PC-9 (cell line): ENCODE data around the gene OTULINL. TPM values are rescaled to one million over a fixed set of nuclear protein-coding genes. Genes with fewer than 3 reads are reported as not detected.

Source experiments
- BruUV-seq: library from RNA; stranded (reverse); fragments of 400-500 nt; replicated peaks from 2 replicates; lab custom pipeline; 2021; lab: Mats Ljungman, UMichigan
- CTCF ChIA-PET: fragments of 300-600 bp; sonication (Branson Sonifier 250); formaldehyde crosslinking; loops from one replicate; lab custom pipeline; 2022; ENCODE audit warnings: antibody characterized with exemption; lab: Charles Lee
- POLR2A ChIA-PET: fragments of 300-600 bp; sonication (Branson Sonifier 250); formaldehyde crosslinking; loops from one replicate; lab custom pipeline; 2022; ENCODE audit warnings: antibody characterized with exemption; ENCODE audit not compliant: unreplicated experiment; lab: Charles Lee
- DNase-seq, 2 experiments: peaks; one replicate each; pipeline versions ENCODE4 v3.0.0 to v3.0.0-alpha.2; 2015 to 2022; ENCODE audit warnings: mixed read lengths in 1 of 2
- H2AFZ ChIP-seq: fragments of 200-600 bp; sonication (generic); 2 replicates; pipeline ENCODE4 v1.8.1; 2017; ENCODE audit warnings: antibody characterized with exemption
- H3F3A ChIP-seq: fragments of 200-600 bp; sonication (generic); 2 replicates; pipeline ENCODE4 v1.8.1; 2017; ENCODE audit warnings: antibody characterized with exemption, mild to moderate bottlenecking, low read depth; ENCODE audit not compliant: insufficient read depth
- H3K27ac ChIP-seq: fragments of 200-600 bp; sonication (generic); 2 replicates; pipeline ENCODE4 v1.6.1; 2016; ENCODE audit warnings: mixed run types
- H3K27me3 ChIP-seq: fragments of 200-600 bp; sonication (generic); 2 replicates; pipeline ENCODE4 v1.6.1; 2016; ENCODE audit warnings: low read depth, mixed run types; ENCODE audit not compliant: insufficient read depth
- H3K36me3 ChIP-seq: fragments of 200-600 bp; sonication (generic); 2 replicates; pipeline ENCODE4 v1.6.1; 2016; ENCODE audit warnings: low read depth, mixed run types
- H3K4me1 ChIP-seq: fragments of 200-600 bp; sonication (generic); replicated peaks from 2 replicates; pipeline ENCODE4 v1.6.1; 2016; ENCODE audit warnings: mixed run types; ENCODE audit not compliant: insufficient read depth
- H3K4me2 ChIP-seq: fragments of 200-600 bp; sonication (generic); 2 replicates; pipeline ENCODE4 v1.6.1; 2017; ENCODE audit warnings: mixed run types
- H3K4me3 ChIP-seq: fragments of 200-600 bp; sonication (generic); 2 replicates; pipeline ENCODE4 v1.6.1; 2016; ENCODE audit warnings: mixed run types
- H3K79me2 ChIP-seq: fragments of 200-600 bp; sonication (generic); 2 replicates; pipeline ENCODE4 v1.6.1; 2017; ENCODE audit warnings: low read depth, mixed run types
- H3K9me2 ChIP-seq: fragments of 200-600 bp; sonication (generic); 2 replicates; pipeline ENCODE4 v1.8.1; 2017; ENCODE audit warnings: mild to moderate bottlenecking; ENCODE audit not compliant: insufficient read depth
- H3K9me3 ChIP-seq: fragments of 200-600 bp; sonication (generic); 2 replicates; pipeline ENCODE4 v1.8.1; 2016; ENCODE audit warnings: low read depth; ENCODE audit not compliant: insufficient read depth
- H4K20me1 ChIP-seq: fragments of 200-600 bp; sonication (generic); 2 replicates; pipeline ENCODE4 v1.8.1; 2017; ENCODE audit not compliant: insufficient read depth
- EZH2 ChIP-seq: fragments of 200-600 bp; sonication (generic); IDR thresholded peaks from 2 replicates; pipeline ENCODE4 v1.8.0; 2017; ENCODE audit warnings: antibody characterized with exemption, low read depth
- intact Hi-C: fragments of 100-400 bp; cut with micrococcal nuclease; formaldehyde crosslinking; loops from one replicate; pipeline ENCODE4 v1.10.0; 2022; ENCODE audit not compliant: unreplicated experiment
- total RNA-seq: library from RNA; stranded (reverse); gene quantifications from 2 replicates; pipeline ENCODE4 v1.2.3, GENCODE V29; 2021
- TF ChIP-seq, protein P1 (sequence below): fragments of 200-600 bp; sonication (generic); conservative IDR thresholded peaks from 2 replicates; pipeline ENCODE4 v1.6.1; 2017; ENCODE audit warnings: mixed run types, antibody characterized with exemption, mild to moderate bottlenecking, moderate library complexity

OTULINL gene
- total RNA-seq, 1 experiment from 2014 or later = 4.1 TPM

DNA sequence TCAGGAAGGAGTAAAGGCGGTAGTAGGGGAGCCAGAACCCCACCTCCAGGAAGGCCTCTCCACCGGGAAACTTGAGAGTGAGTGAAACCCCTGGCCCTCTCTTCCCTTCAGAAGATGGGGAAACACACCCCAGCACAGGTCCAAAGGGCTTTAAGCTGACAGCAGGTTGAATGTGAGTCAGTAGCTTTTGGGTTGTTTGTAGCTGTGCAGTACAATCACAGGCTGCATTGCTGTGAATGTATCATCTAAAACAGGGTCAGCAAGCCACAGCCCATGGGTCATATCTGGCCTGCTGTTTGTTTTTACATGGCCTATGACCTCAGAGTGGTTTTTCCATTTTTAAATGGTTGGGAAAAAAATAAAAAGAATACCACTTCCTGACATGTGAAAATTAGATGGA lies 10.0 kb downstream of the OTULINL start:
- BruUV-seq = no TSS peak
- no peak overlapping the region for H3K27ac ChIP-seq

DNA sequence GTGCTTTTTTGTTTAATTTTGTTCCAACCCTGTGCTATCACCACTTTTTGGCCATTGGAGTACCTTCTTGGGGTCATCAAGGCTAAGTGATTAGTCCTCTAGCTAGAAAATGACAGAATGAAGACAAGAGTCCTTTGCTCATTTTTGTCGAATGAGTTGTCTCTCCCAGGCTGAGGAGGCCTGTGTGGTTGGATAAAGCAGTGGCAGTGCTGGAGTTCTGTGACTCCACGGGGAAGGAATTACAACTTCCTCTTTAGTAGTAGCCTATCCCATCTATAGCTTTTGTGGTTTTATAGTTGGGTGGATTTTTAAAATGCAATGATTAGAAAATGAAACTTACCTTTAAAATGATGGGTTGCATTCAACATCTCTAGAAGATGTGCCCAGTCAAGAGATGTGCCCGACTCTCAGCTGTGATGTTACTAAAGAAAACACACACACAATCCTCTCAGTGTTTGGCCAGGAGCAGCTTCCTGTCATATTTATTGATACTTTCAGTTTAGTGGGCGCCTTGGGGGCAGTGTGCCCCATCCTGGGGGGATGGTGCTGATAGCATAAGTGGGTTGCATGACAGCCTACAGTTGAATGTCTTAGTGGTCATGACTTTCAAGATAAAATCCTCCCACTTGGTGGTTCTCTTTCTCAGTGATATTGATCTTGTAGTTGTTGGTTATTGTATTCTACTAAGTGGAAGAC lies 11.9 kb downstream of the OTULINL start:
- Histone ChIP-seq H3K9me3 (no peaks in the 10 kb centered on the region; the same call in 1 of the 2 replicates), H2AFZ (no peak overlapping the region), H3K36me3 (no peaks in the 10 kb centered on the region), H3K27me3 (no peaks in the 10 kb centered on the region), H3K79me2 (no peaks in the 10 kb centered on the region), H3K4me1 (no peaks in the 10 kb centered on the region), H3K4me2 (no peak overlapping the region), H3K27ac (no peak overlapping the region), H4K20me1 (no peaks in the 10 kb centered on the region), H3F3A (no peaks in the 10 kb centered on the region), H3K9me2 (no peaks in the 10 kb centered on the region), H3K4me3 (no peak overlapping the region)
- intact Hi-C loops = no loop called here
- no peak for DNase-seq
- BruUV-seq = no TSS peak
- POLR2A ChIA-PET = no interaction called here
- CTCF ChIA-PET = interaction anchor here (0.6 kb wide), 1 partner anchor 584 kb away, joined by 3 read pairs; no protein-coding TSS in a partner anchor
- TF ChIP-seq EZH2 = no peak
- TF ChIP-seq, protein P1, sequence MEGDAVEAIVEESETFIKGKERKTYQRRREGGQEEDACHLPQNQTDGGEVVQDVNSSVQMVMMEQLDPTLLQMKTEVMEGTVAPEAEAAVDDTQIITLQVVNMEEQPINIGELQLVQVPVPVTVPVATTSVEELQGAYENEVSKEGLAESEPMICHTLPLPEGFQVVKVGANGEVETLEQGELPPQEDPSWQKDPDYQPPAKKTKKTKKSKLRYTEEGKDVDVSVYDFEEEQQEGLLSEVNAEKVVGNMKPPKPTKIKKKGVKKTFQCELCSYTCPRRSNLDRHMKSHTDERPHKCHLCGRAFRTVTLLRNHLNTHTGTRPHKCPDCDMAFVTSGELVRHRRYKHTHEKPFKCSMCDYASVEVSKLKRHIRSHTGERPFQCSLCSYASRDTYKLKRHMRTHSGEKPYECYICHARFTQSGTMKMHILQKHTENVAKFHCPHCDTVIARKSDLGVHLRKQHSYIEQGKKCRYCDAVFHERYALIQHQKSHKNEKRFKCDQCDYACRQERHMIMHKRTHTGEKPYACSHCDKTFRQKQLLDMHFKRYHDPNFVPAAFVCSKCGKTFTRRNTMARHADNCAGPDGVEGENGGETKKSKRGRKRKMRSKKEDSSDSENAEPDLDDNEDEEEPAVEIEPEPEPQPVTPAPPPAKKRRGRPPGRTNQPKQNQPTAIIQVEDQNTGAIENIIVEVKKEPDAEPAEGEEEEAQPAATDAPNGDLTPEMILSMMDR = no peak

More for the DNA sequence above, 10.0 kb downstream of the OTULINL start:
- no peaks in the 10 kb centered on the region for H3K36me3 ChIP-seq
- intact Hi-C loops = no loop called here
- CTCF ChIA-PET = no interaction called here
- H3K4me3 ChIP-seq = no peak overlapping the region
- no peaks in the 10 kb centered on the region for H3K79me2 ChIP-seq
- TF ChIP-seq EZH2 = no peak
- TF ChIP-seq, protein P1 = no peak
- H3K4me1 ChIP-seq = no peaks in the 10 kb centered on the region
- no peak overlapping the region for H3K4me2 ChIP-seq
- no peak for DNase-seq
- H3K9me3 ChIP-seq = no peaks in the 10 kb centered on the region; the same call in 1 of the 2 replicates
- no peak overlapping the region for H2AFZ ChIP-seq
- H3F3A ChIP-seq = no peaks in the 10 kb centered on the region
- H4K20me1 ChIP-seq = no peaks in the 10 kb centered on the region
- POLR2A ChIA-PET = no interaction called here
- no peaks in the 10 kb centered on the region for H3K9me2 ChIP-seq
- no peaks in the 10 kb centered on the region for H3K27me3 ChIP-seq

DNA sequence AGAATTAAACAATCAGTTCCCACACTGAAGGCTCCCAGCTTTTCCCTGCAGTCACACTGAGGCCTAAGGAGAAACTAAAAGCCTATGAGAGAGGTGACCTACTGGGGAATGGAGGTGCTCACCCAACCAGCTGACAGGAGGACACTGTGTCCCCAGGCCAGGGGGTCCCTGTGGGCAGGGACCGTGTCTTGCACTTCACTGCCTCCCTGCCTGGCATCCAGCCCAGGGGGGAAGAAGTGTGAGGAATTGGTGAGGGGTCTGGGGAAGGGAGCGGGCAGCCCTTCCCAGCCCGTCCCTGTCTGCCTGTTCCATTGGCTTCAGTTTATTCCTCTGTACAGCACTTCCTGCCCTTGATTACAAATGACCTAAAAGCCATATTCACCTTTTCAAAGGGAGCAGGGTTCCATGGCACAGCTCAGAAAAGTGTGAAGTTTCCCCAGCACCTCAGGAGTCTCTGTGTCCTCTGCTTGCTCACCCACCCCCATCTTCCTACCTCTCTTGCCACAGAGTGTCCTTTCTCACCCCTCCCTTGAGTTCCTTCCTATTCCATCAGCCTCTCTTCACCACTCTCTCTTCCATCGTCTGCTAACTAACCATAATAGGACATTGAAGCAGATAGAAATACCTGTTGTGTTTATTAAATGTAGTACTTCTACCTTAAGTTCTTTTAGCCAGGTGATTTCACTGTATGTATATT lies 12.9 kb downstream of the OTULINL start:
- H3K4me2 ChIP-seq = no peak overlapping the region
- no peak overlapping the region for H2AFZ ChIP-seq
- no peaks in the 10 kb centered on the region for H3K4me1 ChIP-seq
- CTCF ChIA-PET = no interaction called here
- BruUV-seq = no TSS peak
- no peaks in the 10 kb centered on the region for H3K27me3 ChIP-seq
- no peak overlapping the region for H3K27ac ChIP-seq
- H3K79me2 ChIP-seq = no peaks in the 10 kb centered on the region
- no peaks in the 10 kb centered on the region for H3K36me3 ChIP-seq
- TF ChIP-seq, protein P1 = no peak
- no peak for TF ChIP-seq EZH2
- no peaks in the 10 kb centered on the region for H3F3A ChIP-seq
- no peak overlapping the region for H3K4me3 ChIP-seq
- H4K20me1 ChIP-seq = no peaks in the 10 kb centered on the region
- H3K9me3 ChIP-seq = no peaks in the 10 kb centered on the region; the same call in 1 of the 2 replicates
- no peaks in the 10 kb centered on the region for H3K9me2 ChIP-seq
- no peak for DNase-seq
- POLR2A ChIA-PET = no interaction called here
- intact Hi-C loops = no loop called here
